H9 (cell line): ENCODE data around the gene ENO1. TPM values are rescaled to one million over a fixed set of nuclear protein-coding genes. Genes with fewer than 3 reads are reported as not detected.
A peak's percentile ranks its signal among the peaks of the same experiment; 100 is the strongest.

Experiments
- DNase-seq: peaks from one replicate; pipeline ENCODE4 v3.0.0-alpha.2; 2017
- H2AFZ ChIP-seq: one replicate; pipeline ENCODE4 v1.6.1; 2013; ENCODE audit warnings: mild to moderate bottlenecking, low read length, control low read depth, moderate library complexity
- H2AK5ac ChIP-seq: 2 replicates; pipeline ENCODE4 v1.6.1; 2013; ENCODE audit warnings: low read length, control low read depth, mixed read lengths; ENCODE audit not compliant: insufficient read length
- H2BK120ac ChIP-seq: one replicate; pipeline ENCODE4 v1.6.1; 2013; ENCODE audit warnings: low read depth, mild to moderate bottlenecking, low read length, control low read depth, inconsistent platforms; ENCODE audit not compliant: poor library complexity, severe bottlenecking
- H2BK12ac ChIP-seq: 2 replicates; pipeline ENCODE4 v1.6.1; 2013; ENCODE audit warnings: low read length, control low read depth, mixed read lengths, low read depth; ENCODE audit not compliant: insufficient read length
- H2BK15ac ChIP-seq: 2 replicates; pipeline ENCODE4 v1.6.1; 2013; ENCODE audit warnings: low read depth, low read length, control low read depth
- H2BK20ac ChIP-seq: one replicate; pipeline ENCODE4 v1.6.1; 2013; ENCODE audit warnings: low read depth, mild to moderate bottlenecking, low read length, control low read depth, inconsistent platforms; ENCODE audit not compliant: poor library complexity, severe bottlenecking
- H2BK5ac ChIP-seq: 2 replicates; pipeline ENCODE4 v1.6.1; 2013; ENCODE audit warnings: low read length, control low read depth, mixed read lengths; ENCODE audit not compliant: insufficient read length
- H3K14ac ChIP-seq: 2 replicates; pipeline ENCODE4 v1.6.1; 2013; ENCODE audit warnings: low read length, control low read depth; ENCODE audit not compliant: insufficient read depth
- H3K18ac ChIP-seq: 2 replicates; pipeline ENCODE4 v1.6.1; 2013; ENCODE audit warnings: low read depth, mild to moderate bottlenecking, mixed read lengths, low read length, control low read depth; ENCODE audit not compliant: insufficient read length
- H3K23ac ChIP-seq: 2 replicates; pipeline ENCODE4 v1.6.1; 2013; ENCODE audit warnings: low read length, control low read depth, mixed read lengths, low read depth; ENCODE audit not compliant: insufficient read length
- H3K23me2 ChIP-seq: 2 replicates; pipeline ENCODE4 v1.6.1; 2013; ENCODE audit warnings: low read depth, mild to moderate bottlenecking, mixed read lengths, low read length, control low read depth; ENCODE audit not compliant: insufficient read length, poor library complexity, severe bottlenecking
- H3K27ac ChIP-seq: 2 replicates; pipeline ENCODE4 v1.5.1; 2013; ENCODE audit warnings: low read length, control low read depth, mixed read lengths, low read depth; ENCODE audit not compliant: insufficient read length
- H3K27me3 ChIP-seq: 2 replicates; pipeline ENCODE4 v1.6.1; 2013; ENCODE audit warnings: low read length, control low read depth, inconsistent platforms; ENCODE audit not compliant: insufficient read depth
- H3K4ac ChIP-seq: 2 replicates; pipeline ENCODE4 v1.6.1; 2013; ENCODE audit warnings: low read depth, mild to moderate bottlenecking, control low read depth, inconsistent platforms, low read length, moderate library complexity
- H3K4me1 ChIP-seq: 2 replicates; pipeline ENCODE4 v1.6.1; 2013; ENCODE audit warnings: low read length, control low read depth, inconsistent platforms; ENCODE audit not compliant: insufficient read depth
- H3K4me2 ChIP-seq: 2 replicates; pipeline ENCODE4 v1.6.1; 2013; ENCODE audit warnings: low read length, control low read depth, mixed read lengths; ENCODE audit not compliant: insufficient read length, insufficient read depth
- H3K56ac ChIP-seq: 2 replicates; pipeline ENCODE4 v1.6.1; 2013; ENCODE audit warnings: low read depth, mild to moderate bottlenecking, mixed read lengths, low read length, control low read depth; ENCODE audit not compliant: insufficient read length
- H3K79me1 ChIP-seq: 2 replicates; pipeline ENCODE4 v1.6.1; 2013; ENCODE audit warnings: low read depth, mild to moderate bottlenecking, moderate library complexity, low read length, control low read depth, inconsistent platforms; ENCODE audit not compliant: insufficient read depth, poor library complexity, severe bottlenecking
- H3K79me2 ChIP-seq: 2 replicates; pipeline ENCODE4 v1.6.1; 2013; ENCODE audit warnings: low read length, control low read depth, inconsistent platforms; ENCODE audit not compliant: insufficient read depth
- H3K9ac ChIP-seq: 2 replicates; pipeline ENCODE4 v1.6.1; 2013; ENCODE audit warnings: low read length, control low read depth, mixed read lengths; ENCODE audit not compliant: insufficient read length; ENCODE audit errors: extremely low read depth
- H3K9me3 ChIP-seq: one replicate; pipeline ENCODE4 v1.6.1; 2013; ENCODE audit warnings: low read depth, low read length, inconsistent platforms; ENCODE audit not compliant: control insufficient read depth
- H3T11ph ChIP-seq: one replicate; pipeline ENCODE4 v1.6.1; 2013; ENCODE audit warnings: mild to moderate bottlenecking, low read length, control low read depth, inconsistent platforms
- H4K20me1 ChIP-seq: one replicate; pipeline ENCODE4 v1.6.1; 2013; ENCODE audit not compliant: control insufficient read depth, insufficient read length, insufficient read depth
- H4K5ac ChIP-seq: 2 replicates; pipeline ENCODE4 v1.6.1; 2013; ENCODE audit warnings: low read depth, mild to moderate bottlenecking, mixed read lengths, low read length, control low read depth; ENCODE audit not compliant: insufficient read length
- H4K8ac ChIP-seq: replicated peaks from 2 replicates; pipeline ENCODE4 v1.6.1; 2013; ENCODE audit warnings: low read length, control low read depth, mixed read lengths, low read depth; ENCODE audit not compliant: insufficient read length
- H4K91ac ChIP-seq: 2 replicates; pipeline ENCODE4 v1.6.1; 2013; ENCODE audit warnings: low read depth, mild to moderate bottlenecking, moderate library complexity, mixed read lengths, low read length, control low read depth; ENCODE audit not compliant: insufficient read length
- H3K27ac Mint-ChIP-seq, 3 experiments: 2 replicates in 2 of 3; 3 replicates in 1 of 3; pipeline ENCODE4 v1.8.0; 2020 to 2021; ENCODE audit warnings: mixed read lengths in 3 of 3, mild to moderate bottlenecking in 1 of 3, moderate library complexity in 1 of 3
- H3K27me3 Mint-ChIP-seq: 2 replicates; pipeline ENCODE4 v1.8.0; 2021; ENCODE audit warnings: low read depth, mild to moderate bottlenecking, moderate library complexity, mixed read lengths
- H3K36me3 Mint-ChIP-seq, 3 experiments: 2 replicates in 2 of 3; 3 replicates in 1 of 3; pipeline ENCODE4 v1.8.0; 2020 to 2021; ENCODE audit warnings: low read depth in 3 of 3, mixed read lengths in 3 of 3; ENCODE audit not compliant: insufficient read depth in 1 of 3
- H3K4me1 Mint-ChIP-seq, 2 experiments: 2 replicates each; pipeline ENCODE4 v1.8.0; 2020; ENCODE audit warnings: mixed read lengths in 2 of 2
- H3K4me3 Mint-ChIP-seq, 2 experiments: 2 replicates in 1 of 2; 3 replicates in 1 of 2; pipeline ENCODE4 v1.8.0; 2020 to 2021; ENCODE audit warnings: mild to moderate bottlenecking in 2 of 2, mixed read lengths in 2 of 2, moderate library complexity in 1 of 2
- H3K9me3 Mint-ChIP-seq, 2 experiments: 2 replicates in 1 of 2; 3 replicates in 1 of 2; pipeline ENCODE4 v1.8.0; 2020; ENCODE audit warnings: mild to moderate bottlenecking in 2 of 2, mixed read lengths in 2 of 2, moderate library complexity in 1 of 2
- WGBS: extraction: QIAGEN DNeasy Blood & Tissue Kit; methylation state at CpG from one replicate; pipeline ENCODE4 v1.1.7; 2013; ENCODE audit warnings: missing lambda C conversion rate, low lambda C conversion rate, mixed read lengths; ENCODE audit not compliant: insufficient read length; ENCODE audit errors: extremely low coverage; 5-methylcytosine and 5-hydroxymethylcytosine counted together
- total RNA-seq: library from RNA; stranded (reverse); gene quantifications from 2 replicates; pipeline ENCODE4 v1.2.1, GENCODE V29; 2021
- TF ChIP-seq, protein P1 (sequence below): fragments of 200-600 bp; sonication (generic); conservative IDR thresholded peaks from 3 replicates; pipeline ENCODE4 v1.8.0; 2021; ENCODE audit warnings: antibody characterized with exemption, mild to moderate bottlenecking

The ENO1 gene
- total RNA-seq, 1 experiment from 2014 or later = 1,781 TPM

GRCh38 chr1:8822373-8823294 lies 55.9 kb downstream of the ENO1 start:
- H3K79me2 ChIP-seq = no peaks in the 10 kb centered on the region
- peaks cover 25 to 33% of the 10 kb centered on the region in 2 experiments for H3K4me1 Mint-ChIP-seq
- H3T11ph ChIP-seq = no peak overlapping the region
- TF ChIP-seq, protein P1, sequence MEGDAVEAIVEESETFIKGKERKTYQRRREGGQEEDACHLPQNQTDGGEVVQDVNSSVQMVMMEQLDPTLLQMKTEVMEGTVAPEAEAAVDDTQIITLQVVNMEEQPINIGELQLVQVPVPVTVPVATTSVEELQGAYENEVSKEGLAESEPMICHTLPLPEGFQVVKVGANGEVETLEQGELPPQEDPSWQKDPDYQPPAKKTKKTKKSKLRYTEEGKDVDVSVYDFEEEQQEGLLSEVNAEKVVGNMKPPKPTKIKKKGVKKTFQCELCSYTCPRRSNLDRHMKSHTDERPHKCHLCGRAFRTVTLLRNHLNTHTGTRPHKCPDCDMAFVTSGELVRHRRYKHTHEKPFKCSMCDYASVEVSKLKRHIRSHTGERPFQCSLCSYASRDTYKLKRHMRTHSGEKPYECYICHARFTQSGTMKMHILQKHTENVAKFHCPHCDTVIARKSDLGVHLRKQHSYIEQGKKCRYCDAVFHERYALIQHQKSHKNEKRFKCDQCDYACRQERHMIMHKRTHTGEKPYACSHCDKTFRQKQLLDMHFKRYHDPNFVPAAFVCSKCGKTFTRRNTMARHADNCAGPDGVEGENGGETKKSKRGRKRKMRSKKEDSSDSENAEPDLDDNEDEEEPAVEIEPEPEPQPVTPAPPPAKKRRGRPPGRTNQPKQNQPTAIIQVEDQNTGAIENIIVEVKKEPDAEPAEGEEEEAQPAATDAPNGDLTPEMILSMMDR = no peak
- no peak overlapping the region for H4K8ac ChIP-seq
- H3K9me3 ChIP-seq = no peaks in the 10 kb centered on the region
- WGBS = no CpG with 5 or more reads among the region's 10 CpGs
- H4K5ac ChIP-seq = no peak overlapping the region
- H4K91ac ChIP-seq = no peak overlapping the region
- H2AK5ac ChIP-seq = no peak overlapping the region
- H2BK12ac ChIP-seq = no peak overlapping the region
- H3K9ac ChIP-seq = no peak overlapping the region
- H2AFZ ChIP-seq = no peak overlapping the region
- no peak overlapping the region for H3K4me3 Mint-ChIP-seq
- no peaks in the 10 kb centered on the region for H4K20me1 ChIP-seq
- H3K4ac ChIP-seq = no peak overlapping the region
- no peak overlapping the region for H3K18ac ChIP-seq
- H3K36me3 Mint-ChIP-seq = no peaks in the 10 kb centered on the region
- no peaks in the 10 kb centered on the region for H3K27me3 ChIP-seq
- no peaks in the 10 kb centered on the region for H3K23me2 ChIP-seq
- no peak overlapping the region for H2BK15ac ChIP-seq
- H3K27me3 Mint-ChIP-seq = peaks cover 2% of the 10 kb centered on the region; the same call in 1 of the 2 replicates
- no peak overlapping the region for H3K56ac ChIP-seq
- no peak overlapping the region for H3K27ac ChIP-seq
- no peak overlapping the region for H3K14ac ChIP-seq
- no peak overlapping the region for H2BK20ac ChIP-seq
- no peak overlapping the region for H3K4me2 ChIP-seq
- peaks cover 5% of the 10 kb centered on the region for H3K4me1 ChIP-seq
- no peaks in the 10 kb centered on the region; a peak in 1 of 5 replicates for H3K9me3 Mint-ChIP-seq
- DNase-seq = no peak
- H2BK120ac ChIP-seq = no peak overlapping the region
- no peak overlapping the region for H2BK5ac ChIP-seq
- H3K23ac ChIP-seq = no peak overlapping the region
- no peaks in the 10 kb centered on the region for H3K79me1 ChIP-seq
- peak overlapping the region in 2 of 3 experiments; percentile 5 to 56; a peak in 1 of 7 replicates for H3K27ac Mint-ChIP-seq
